ENCODE measurements around the gene FAM149A.
A peak's percentile ranks its signal among the peaks of the same experiment; 100 is the strongest.

The FAM149A gene

GRCh38 chr4:186104114-186104889 lies at the start of gene FAM149A:
FAM149A (plus strand) TSS chr4:186104704.
- peak; percentile 38 for DNase-seq (ENCODE audit: low spot score)

- no peak for DNase-seq (ENCODE audit: low spot score)
Observed at GRCh38 chr4:186058253-186058979, 46.1 kb upstream of the FAM149A start.

GRCh38 chr4:186058980-186059316 lies 45.6 kb upstream of the FAM149A start:
- DNase-seq (ENCODE audit: low spot score) = no peak

- no peak for DNase-seq (ENCODE audit: low spot score)
Observed at GRCh38 chr4:186061921-186062320, 42.6 kb upstream of the FAM149A start.

- peak; percentile 92 for DNase-seq (ENCODE audit: low spot score)
Observed at GRCh38 chr4:186067757-186068385, 36.6 kb upstream of the FAM149A start.

- DNase-seq (ENCODE audit: low spot score) = no peak
Observed at GRCh38 chr4:186068581-186069348, 35.7 kb upstream of the FAM149A start, which contains the start of gene TLR3. TLR3 (plus strand) TSS chr4:186069156; CDS start chr4:186076620, 7,464 bp downstream.

GRCh38 chr4:186069729-186070128 lies 34.8 kb upstream of the FAM149A start:
- no peak for DNase-seq (ENCODE audit: low spot score)

- DNase-seq (ENCODE audit: low spot score) = peak; percentile 38
Observed at GRCh38 chr4:186072516-186072915, 32.0 kb upstream of the FAM149A start.

- DNase-seq (ENCODE audit: low spot score) = peak; percentile 79
Observed at GRCh38 chr4:186074189-186074588, 30.3 kb upstream of the FAM149A start.

- DNase-seq (ENCODE audit: low spot score) = no peak
Observed at GRCh38 chr4:186078981-186079638, 25.4 kb upstream of the FAM149A start.

- no peak for DNase-seq (ENCODE audit: low spot score)
Observed at GRCh38 chr4:186079694-186080093, 24.8 kb upstream of the FAM149A start.

GRCh38 chr4:186081202-186081807 lies 23.2 kb upstream of the FAM149A start:
- no peak for DNase-seq (ENCODE audit: low spot score)

- DNase-seq (ENCODE audit: low spot score) = no peak
Observed at GRCh38 chr4:186082221-186082620, 22.3 kb upstream of the FAM149A start.

GRCh38 chr4:186088523-186088922 lies 16.0 kb upstream of the FAM149A start:
- no peak for DNase-seq (ENCODE audit: low spot score)

GRCh38 chr4:186092296-186092695 lies 12.2 kb upstream of the FAM149A start:
- no peak for DNase-seq (ENCODE audit: low spot score)

GRCh38 chr4:186095406-186095805 lies 9.1 kb upstream of the FAM149A start:
- no peak for DNase-seq (ENCODE audit: low spot score)

- no peak for DNase-seq (ENCODE audit: low spot score)
Observed at GRCh38 chr4:186096681-186097165, 7.8 kb upstream of the FAM149A start.

GRCh38 chr4:186097386-186097785 lies 7.1 kb upstream of the FAM149A start:
- DNase-seq (ENCODE audit: low spot score) = no peak

- DNase-seq (ENCODE audit: low spot score) = no peak
Observed at GRCh38 chr4:186102931-186103330, 1.6 kb upstream of the FAM149A start.

GRCh38 chr4:186104890-186105646 lies 564 bp downstream of the FAM149A start:
- DNase-seq (ENCODE audit: low spot score) = no peak
